ENCODE measurements around the gene IVNS1ABP. TPM values are rescaled to one million over a fixed set of nuclear protein-coding genes. Genes with fewer than 3 reads are reported as not detected.
A peak's percentile ranks its signal among the peaks of the same experiment; 100 is the strongest.

IVNS1ABP gene
- total and polyA plus RNA-seq, 10 of the 15 experiments (the other 5 are each of a cell fraction or from before 2014, with no cell fraction given) = 19.2 to 154 (median 43.9) TPM

- no peak overlapping the region for H3K4me3 ChIP-seq
- ChIA-PET CTCF (interaction anchor here (0.6 to 3.2 kb wide), 6 partner anchors 12 to 259 kb away, joined by 3 to 29 read pairs (median 4); partner anchors contain the start of gene IVNS1ABP), RAD21 (ENCODE audit: unreplicated experiment) (interaction anchor here (0.9 to 2.5 kb wide), 5 partner anchors 20 to 223 kb away, joined by 3 to 17 read pairs (median 3); partner anchors contain the start of gene IVNS1ABP), POLR2A (interaction anchor here (1.3 to 3.2 kb wide), 2 partner anchors 14 to 20 kb away, joined by 10 to 15 read pairs; partner anchors contain the start of gene IVNS1ABP), SMC1A (ENCODE audit: uncharacterized antibody, unreplicated experiment) (interaction anchor here (0.7 to 4.3 kb wide), 9 partner anchors 10 to 259 kb away, joined by 3 to 54 read pairs (median 4); partner anchors contain the start of gene IVNS1ABP)
- TF ChIP-seq CHD4 (IDR thresholded peaks at IDR 0.05) = no peak
- no peak for TF ChIP-seq E2F8 (IDR thresholded peaks at IDR 0.05; ENCODE audit: low read depth, partially characterized antibody)
- no peak for TF ChIP-seq RBBP5 (conservative IDR thresholded peaks at IDR 0.05)
- no peak for TF ChIP-seq HDAC6 (IDR thresholded peaks at IDR 0.05; ENCODE audit: unreplicated experiment)
- no peak for TF ChIP-seq RCOR1 (conservative IDR thresholded peaks at IDR 0.05; ENCODE audit: low read depth, low read length)
- TF ChIP-seq, protein P1, sequence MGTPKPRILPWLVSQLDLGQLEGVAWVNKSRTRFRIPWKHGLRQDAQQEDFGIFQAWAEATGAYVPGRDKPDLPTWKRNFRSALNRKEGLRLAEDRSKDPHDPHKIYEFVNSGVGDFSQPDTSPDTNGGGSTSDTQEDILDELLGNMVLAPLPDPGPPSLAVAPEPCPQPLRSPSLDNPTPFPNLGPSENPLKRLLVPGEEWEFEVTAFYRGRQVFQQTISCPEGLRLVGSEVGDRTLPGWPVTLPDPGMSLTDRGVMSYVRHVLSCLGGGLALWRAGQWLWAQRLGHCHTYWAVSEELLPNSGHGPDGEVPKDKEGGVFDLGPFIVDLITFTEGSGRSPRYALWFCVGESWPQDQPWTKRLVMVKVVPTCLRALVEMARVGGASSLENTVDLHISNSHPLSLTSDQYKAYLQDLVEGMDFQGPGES (IDR thresholded peaks at IDR 0.05) = no peak
- TF ChIP-seq, protein P2, sequence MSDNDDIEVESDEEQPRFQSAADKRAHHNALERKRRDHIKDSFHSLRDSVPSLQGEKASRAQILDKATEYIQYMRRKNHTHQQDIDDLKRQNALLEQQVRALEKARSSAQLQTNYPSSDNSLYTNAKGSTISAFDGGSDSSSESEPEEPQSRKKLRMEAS (IDR thresholded peaks at IDR 0.05; ENCODE audit: low read depth, low read length) = no peak
- no peak for TF ChIP-seq TARDBP (IDR thresholded peaks at IDR 0.05; ENCODE audit: borderline replicate concordance)
- TF ChIP-seq GATAD2B (conservative IDR thresholded peaks at IDR 0.05; ENCODE audit: low read depth) = no peak
- no peak for TF ChIP-seq YY1 (IDR thresholded peaks at IDR 0.05; ENCODE audit: low read depth, low read length)
- no peak for TF ChIP-seq ZNF207 (IDR thresholded peaks at IDR 0.05; ENCODE audit: borderline replicate concordance)
- TF ChIP-seq NR2C2 (IDR thresholded peaks at IDR 0.05; ENCODE audit: borderline replicate concordance, control insufficient read depth, insufficient read length, low read depth) = no peak
- no peak for TF ChIP-seq STAT3 (IDR thresholded peaks at IDR 0.05; ENCODE audit: low read depth, low read length)
- no peak for TF ChIP-seq ZBED1 (IDR thresholded peaks at IDR 0.05; ENCODE audit: borderline replicate concordance)
- peak; percentile 35 for FAIRE-seq
- in situ Hi-C loops (cut with MboI) = no loop called here
- H3K79me2 ChIP-seq (ENCODE audit: control insufficient read depth, insufficient read depth, low read length) = no peaks in the 10 kb centered on the region
- 96% methylated on average over 4 of the region's 4 CpGs for WGBS (ENCODE audit: insufficient coverage, insufficient replicate concordance, low lambda C conversion rate, missing lambda C conversion rate)
- no peaks in the 10 kb centered on the region for H3K27me3 ChIP-seq (replicated peaks in 1 of 2; ENCODE audit: control insufficient read depth in 2 of 2, insufficient read depth in 2 of 2, low read length in 1 of 2)
- ATAC-seq = no peak
- peaks cover 21% of the 10 kb centered on the region for H3K4me1 ChIP-seq (ENCODE audit: control insufficient read depth, insufficient read depth, low read length)
- H4K20me1 ChIP-seq (ENCODE audit: control insufficient read depth, insufficient read depth) = no peaks in the 10 kb centered on the region
- no TSS peak for BruUV-seq (replicated peaks)
- no peak overlapping the region for H3K4me2 ChIP-seq (ENCODE audit: control insufficient read depth, insufficient read depth)
- H3K36me3 ChIP-seq (ENCODE audit: control insufficient read depth in 2 of 2, insufficient read depth in 2 of 2, low read length in 1 of 2) = no peaks in the 10 kb centered on the region
- H3K9me3 ChIP-seq (replicated peaks; ENCODE audit: control insufficient read depth, insufficient read depth, low read length) = no peaks in the 10 kb centered on the region; the same call in 1 of the 3 replicates
- DNase-seq (ENCODE audit: low read depth, low spot score) = no peak
- H3K9ac ChIP-seq (ENCODE audit: control insufficient read depth, insufficient read depth, low read length) = no peak overlapping the region
- no peak overlapping the region for H2AFZ ChIP-seq (ENCODE audit: control insufficient read depth, low read depth, low read length)
- no peak overlapping the region for H3K27ac ChIP-seq (ENCODE audit: control insufficient read depth, insufficient read depth)
- intact Hi-C loops (cut with micrococcal nuclease; ENCODE audit: unreplicated experiment) = no loop called here
These were observed 20.2 kb upstream of the IVNS1ABP start for GRCh38 chr1:185337246-185337645.

Measured in GM12878 (cell line).